Measurements from ENCODE around the gene ENO1.

DNA sequence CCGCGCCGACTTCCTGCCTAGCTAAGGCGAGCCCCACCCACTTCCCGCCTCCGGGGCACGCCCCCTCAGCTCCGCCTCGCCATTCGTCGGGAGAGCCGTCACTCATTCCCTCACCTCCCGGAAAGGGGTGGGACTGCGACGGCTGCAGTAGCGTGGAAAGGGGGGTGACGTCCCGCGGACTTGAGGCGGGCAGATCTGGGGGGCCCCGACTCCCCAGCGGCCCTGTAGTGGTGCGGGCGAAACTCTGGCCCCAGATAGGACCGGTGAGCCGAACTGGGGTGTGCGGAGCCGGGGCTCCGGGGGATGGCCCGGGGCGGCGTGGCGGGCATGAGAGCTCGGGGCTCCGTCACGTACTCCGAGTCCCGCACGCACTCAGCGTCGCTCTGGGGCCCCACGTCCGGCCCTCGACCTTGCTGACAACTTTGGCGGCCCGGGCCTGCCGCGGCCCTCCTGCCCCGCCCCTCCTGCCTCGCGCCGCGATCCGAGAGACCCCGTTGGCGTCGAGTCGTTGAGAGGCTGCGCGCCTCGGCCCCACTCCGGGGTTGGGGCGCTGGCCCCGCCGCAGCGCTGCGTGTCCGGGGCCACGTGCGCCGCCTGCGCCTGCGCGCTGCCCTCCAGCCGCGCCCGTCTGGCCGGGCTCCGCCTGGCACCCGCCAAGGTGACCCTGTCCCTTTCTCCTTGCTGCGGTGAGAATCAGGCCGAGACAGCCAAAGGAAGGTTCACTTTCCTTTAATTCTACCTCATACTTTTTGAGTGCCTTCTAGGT, 395 bp upstream of the ENO1 start:
- TF ChIP-seq, protein P1, sequence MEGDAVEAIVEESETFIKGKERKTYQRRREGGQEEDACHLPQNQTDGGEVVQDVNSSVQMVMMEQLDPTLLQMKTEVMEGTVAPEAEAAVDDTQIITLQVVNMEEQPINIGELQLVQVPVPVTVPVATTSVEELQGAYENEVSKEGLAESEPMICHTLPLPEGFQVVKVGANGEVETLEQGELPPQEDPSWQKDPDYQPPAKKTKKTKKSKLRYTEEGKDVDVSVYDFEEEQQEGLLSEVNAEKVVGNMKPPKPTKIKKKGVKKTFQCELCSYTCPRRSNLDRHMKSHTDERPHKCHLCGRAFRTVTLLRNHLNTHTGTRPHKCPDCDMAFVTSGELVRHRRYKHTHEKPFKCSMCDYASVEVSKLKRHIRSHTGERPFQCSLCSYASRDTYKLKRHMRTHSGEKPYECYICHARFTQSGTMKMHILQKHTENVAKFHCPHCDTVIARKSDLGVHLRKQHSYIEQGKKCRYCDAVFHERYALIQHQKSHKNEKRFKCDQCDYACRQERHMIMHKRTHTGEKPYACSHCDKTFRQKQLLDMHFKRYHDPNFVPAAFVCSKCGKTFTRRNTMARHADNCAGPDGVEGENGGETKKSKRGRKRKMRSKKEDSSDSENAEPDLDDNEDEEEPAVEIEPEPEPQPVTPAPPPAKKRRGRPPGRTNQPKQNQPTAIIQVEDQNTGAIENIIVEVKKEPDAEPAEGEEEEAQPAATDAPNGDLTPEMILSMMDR (conservative IDR thresholded peaks at IDR 0.05), result no peak
- TF ChIP-seq ZFX (IDR thresholded peaks at IDR 0.05), result peak; percentile 56; the same call in 1 of the 2 replicates
